Stimulated activated CD8-positive, alpha-beta memory T cell treated with anti-CD3 and anti-CD28 coated beads, Interleukin-15, amount 100 ng/mL, for 48 hours (primary cell): Measurements from ENCODE around the gene GABBR1.
A peak's percentile ranks its signal among the peaks of the same experiment; 100 is the strongest.

Experiments
- DNase-seq, 2 donors: peaks; one replicate each; pipeline ENCODE4 v3.0.0-alpha.2; 2020; ENCODE audit warnings: low read depth in 2 of 2

The GABBR1 gene

GRCh38 chr6:29653452-29654038 is 20.6 kb upstream of the GABBR1 start:
- DNase-seq: no peak

GRCh38 chr6:29652198-29652584 is 19.2 kb upstream of the GABBR1 start:
- no peak for DNase-seq

GRCh38 chr6:29651413-29652197 is 18.6 kb upstream of the GABBR1 start:
- no peak for DNase-seq

- DNase-seq: peak; percentile 91 to 92
Observed at GRCh38 chr6:29649701-29650673, 17.0 kb upstream of the GABBR1 start.

- no peak for DNase-seq
Observed at GRCh38 chr6:29647927-29648642, 15.1 kb upstream of the GABBR1 start.

GRCh38 chr6:29641430-29642148 is 8.6 kb upstream of the GABBR1 start:
- DNase-seq: no peak

- no peak for DNase-seq
Observed at GRCh38 chr6:29637247-29637646, 4.3 kb upstream of the GABBR1 start.

- no peak for DNase-seq
Observed at GRCh38 chr6:29633534-29633905, 537 bp upstream of the GABBR1 start.

GRCh38 chr6:29631860-29632731 is 887 bp downstream of the GABBR1 start:
- DNase-seq: peak; percentile 25 to 36

GRCh38 chr6:29631209-29631810 is 1.7 kb downstream of the GABBR1 start:
- no peak for DNase-seq

GRCh38 chr6:29630315-29630714 is 2.7 kb downstream of the GABBR1 start:
- no peak for DNase-seq

- DNase-seq: no peak
Observed at GRCh38 chr6:29629571-29629970, 3.4 kb downstream of the GABBR1 start.

- DNase-seq: peak in 1 of 2 donors; percentile 29
Observed at GRCh38 chr6:29628419-29629281, 4.3 kb downstream of the GABBR1 start.

GRCh38 chr6:29627755-29628418 is 5.1 kb downstream of the GABBR1 start:
- peak in 1 of 2 donors; percentile 26 for DNase-seq

- DNase-seq: no peak
Observed at GRCh38 chr6:29626948-29627754, 5.8 kb downstream of the GABBR1 start.

GRCh38 chr6:29625337-29625930 is 7.5 kb downstream of the GABBR1 start:
- DNase-seq: no peak

GRCh38 chr6:29624520-29624961 is 8.4 kb downstream of the GABBR1 start:
- DNase-seq: no peak
